HG03095 (cell line): Measurements from ENCODE around the gene P3H1.
"Not testable (repeated sequence)": the region's sequence is repeated elsewhere in the genome, so short reads cannot be mapped to it uniquely, and the experiment has no call there.

Experiments used
- ATAC-seq: cut with Tn5 transposase; IDR thresholded peaks from one replicate; pipeline ENCODE4 v1.9.1; 2021; ENCODE audit warnings: moderate library complexity; ENCODE audit not compliant: unreplicated experiment

The P3H1 gene

DNA sequence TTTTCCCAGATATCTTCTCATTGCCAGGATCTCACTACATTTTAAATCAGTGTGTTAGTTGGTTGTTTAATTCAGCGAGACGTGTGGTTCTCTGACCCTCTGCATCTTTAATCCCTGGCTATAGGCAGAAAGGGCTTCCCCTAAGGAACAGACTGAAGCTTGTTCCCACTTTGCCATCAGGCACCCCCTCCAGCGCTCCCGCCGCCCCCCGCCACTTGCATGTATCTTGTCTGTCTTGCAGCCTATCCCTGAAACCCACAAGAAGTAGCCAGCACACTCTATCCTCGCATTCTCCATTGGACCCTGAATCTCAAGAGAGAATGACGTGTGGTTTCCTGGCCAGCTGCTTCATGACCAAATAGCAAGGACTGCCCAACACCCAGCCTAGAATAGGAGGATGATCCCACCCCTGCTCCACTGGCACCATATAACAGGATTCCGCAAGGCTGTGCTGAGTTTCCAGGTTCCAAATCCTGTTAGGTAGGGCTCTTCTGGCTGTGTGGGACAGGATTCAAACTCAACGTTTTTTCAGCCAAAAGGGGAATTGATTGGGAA, 34.6 kb downstream of the P3H1 start:
- ATAC-seq, result no peak

DNA sequence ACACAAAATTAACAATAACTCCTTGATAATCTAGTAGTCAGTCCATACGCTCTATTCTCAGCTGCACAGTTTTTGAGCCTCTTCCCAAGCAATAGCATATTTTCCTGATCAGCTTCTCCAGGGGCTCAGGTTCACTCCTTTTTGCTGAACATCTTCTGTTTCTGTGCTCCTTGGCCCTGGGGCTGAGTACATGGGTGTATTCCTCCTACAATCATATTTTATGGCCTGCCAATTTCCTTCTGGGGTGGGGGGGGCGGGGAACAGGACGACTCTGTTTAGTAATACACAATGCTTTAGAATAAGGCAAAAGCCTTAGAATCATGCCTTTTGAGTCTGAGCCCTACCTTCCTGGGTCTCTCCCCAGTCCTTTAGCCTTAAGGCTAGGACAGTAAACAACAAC, 35.2 kb downstream of the P3H1 start:
- ATAC-seq, result no peak

DNA sequence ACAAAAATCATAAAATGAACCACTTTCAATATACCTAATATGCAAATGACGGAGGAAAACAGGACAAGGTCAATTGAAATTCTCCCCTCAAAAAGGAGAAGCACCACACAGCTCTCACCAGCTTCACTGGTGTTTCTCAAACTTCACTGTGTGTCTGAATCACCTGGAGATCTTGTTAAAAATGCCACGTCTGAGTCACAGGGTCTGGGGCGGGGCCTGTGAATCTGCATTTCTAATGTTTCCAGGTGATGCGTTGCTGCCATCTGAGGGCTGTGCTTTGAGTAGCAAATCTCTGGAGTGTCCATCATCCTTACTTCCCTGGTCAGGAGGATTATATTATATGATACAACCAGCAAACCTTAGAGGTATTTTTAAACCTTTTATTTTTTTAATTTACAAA, 35.8 kb downstream of the P3H1 start:
- ATAC-seq, result no peak

DNA sequence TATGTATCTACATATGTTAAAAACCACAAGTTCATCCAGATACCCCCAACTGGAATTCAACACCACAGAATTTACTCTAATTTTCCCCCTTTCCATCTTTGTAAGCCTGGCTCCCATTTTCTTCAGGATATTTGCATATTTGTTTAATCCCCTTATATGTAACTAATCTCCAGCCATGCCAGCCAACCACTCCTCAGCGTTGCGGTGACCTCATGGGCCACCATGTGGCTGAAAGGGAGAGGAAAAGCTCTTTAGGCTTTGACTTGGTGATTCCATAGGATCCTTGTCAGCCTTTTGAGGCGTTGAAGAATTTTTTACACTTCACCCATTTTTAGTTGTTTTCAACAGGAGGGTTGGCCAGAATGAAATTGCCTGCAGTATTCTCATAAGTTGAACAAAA, 36.8 kb downstream of the P3H1 start:
- no peak for ATAC-seq

DNA sequence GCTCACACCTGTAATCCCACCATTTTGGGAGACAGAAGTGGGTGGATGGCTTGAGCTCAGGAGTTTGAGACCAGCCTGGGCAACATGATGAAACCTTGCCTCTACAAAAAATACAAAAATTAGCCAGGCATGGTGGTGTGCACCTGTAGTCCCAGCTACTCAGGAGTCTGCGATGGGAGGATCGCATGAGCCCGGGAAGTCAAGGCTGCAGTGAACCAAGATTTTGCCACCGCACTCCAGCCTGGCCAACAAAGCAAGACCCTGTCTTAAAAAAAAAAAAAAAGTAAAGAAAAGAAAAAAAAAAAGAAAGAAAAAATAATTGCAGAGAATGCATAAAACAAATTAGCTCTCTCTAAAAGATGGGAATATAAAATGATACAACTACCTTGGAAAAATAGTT, 41.0 kb downstream of the P3H1 start:
- not testable (repeated sequence) for ATAC-seq

DNA sequence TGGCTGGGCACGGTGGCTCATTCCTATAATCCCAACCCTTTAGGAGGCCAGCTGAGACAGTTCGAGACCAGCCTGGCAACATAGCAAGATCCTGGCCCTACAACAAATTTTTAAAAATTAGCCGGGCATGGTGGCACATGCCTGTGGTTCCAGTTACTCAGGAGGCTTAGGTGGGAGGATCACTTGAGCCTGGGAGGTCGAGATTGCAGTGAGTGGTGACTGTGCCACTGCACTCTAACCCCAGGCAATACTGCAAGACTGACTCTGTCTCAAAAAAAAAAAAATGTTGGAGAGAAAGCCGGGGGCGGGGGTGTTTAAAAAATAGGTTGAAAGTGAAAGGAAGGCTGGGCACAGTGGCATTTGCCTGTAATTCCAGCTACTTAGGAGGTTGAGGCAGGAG, 43.3 kb downstream of the P3H1 start:
- ATAC-seq, result no peak

DNA sequence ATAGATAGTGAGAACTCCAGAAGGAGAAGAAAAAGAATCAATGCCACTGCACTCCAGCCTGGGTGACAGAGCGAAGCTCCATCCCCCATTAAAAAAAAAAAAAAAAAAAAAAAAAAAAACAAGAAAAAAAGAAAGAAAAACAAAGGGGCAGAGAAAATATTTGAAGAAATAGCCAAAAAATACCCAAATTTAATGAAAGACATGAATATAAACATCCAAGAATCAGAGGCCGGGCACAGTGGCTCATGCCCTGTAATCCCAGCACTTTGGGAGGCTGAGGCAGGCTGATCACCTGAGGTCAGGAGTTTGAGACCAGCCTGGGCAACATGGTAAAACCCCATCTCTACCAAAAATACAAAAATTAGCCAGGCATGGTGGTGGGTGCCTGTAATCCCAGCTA, 44.4 kb downstream of the P3H1 start:
- not testable (repeated sequence) for ATAC-seq

DNA sequence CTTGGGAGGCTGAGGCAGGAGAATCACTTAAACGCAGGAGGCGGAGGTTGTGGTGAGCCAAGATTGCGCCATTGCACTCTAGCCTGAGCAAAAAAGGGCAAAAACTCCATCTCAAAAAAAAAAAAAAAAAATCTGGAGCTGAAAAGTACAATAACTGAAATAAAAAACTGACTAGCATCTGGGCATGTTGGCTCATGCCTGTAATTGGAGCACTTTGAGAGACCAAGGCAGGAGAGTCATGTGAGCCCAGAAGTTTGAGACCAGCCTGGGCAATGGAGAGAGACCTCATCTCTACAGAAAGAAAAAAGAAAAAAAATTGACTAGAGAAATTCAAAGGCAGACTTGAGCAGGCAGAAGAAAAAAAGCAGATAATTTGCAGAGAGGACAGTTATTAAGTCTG, 44.9 kb downstream of the P3H1 start:
- ATAC-seq, result no peak

DNA sequence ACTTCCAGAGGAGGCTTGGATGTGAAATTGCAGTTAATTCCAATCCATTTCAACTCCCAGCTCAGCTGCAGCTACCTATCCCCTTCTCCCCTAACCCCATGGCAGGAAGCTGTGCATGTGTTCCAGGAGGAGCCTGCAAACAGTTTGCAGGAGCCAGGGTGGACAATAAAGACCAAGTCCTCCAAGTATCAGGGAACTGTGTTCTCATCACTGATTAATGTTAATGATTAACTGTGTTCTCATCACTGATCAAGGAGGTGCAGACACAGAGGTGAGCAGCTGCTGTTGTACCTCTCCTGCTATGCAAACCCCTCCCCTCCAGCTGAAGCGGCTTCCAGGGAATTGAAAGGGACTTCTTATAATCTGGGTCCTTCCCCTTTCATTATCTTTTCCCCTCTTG, 46.0 kb downstream of the P3H1 start:
- no peak for ATAC-seq

DNA sequence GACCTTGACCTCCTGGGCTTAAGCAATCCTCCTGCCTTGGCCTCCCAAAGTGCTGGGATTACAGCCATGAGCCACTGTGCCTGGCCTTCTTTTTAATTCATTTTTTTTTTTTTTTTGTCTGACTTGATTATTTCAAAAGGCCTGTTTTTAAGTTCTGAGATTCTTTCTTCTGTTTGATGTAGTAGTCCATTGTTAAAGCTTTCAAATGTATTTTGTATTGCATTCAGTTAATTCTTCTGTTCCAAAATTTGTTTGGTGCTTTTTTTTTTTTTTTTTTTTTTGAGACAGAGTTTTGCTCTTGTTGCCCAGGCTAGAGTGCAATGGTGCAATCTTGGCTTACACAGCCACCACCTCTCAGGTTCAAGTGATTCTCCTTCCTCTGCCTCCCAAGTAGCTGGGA, 52.4 kb downstream of the P3H1 start:
- not testable (repeated sequence) for ATAC-seq

DNA sequence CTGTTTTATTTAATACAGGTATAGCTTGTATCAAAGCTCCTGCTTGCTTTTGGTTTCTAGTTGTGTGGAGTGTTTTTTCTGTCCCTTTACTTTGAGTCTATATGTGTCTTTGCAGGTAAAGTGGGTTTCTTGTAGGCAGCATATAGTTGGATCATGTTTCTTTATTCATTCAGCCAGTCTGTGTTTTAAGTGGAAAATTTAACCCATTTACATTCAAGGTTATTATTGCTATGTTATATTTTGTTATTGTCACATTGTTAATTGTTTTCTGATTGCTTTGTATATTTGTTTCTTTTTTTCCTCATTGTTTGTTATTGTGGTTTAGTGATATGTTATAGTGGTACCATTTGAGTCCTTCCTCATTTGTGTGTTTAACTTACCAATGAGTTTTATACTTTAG, 53.5 kb downstream of the P3H1 start:
- ATAC-seq, result no peak

DNA sequence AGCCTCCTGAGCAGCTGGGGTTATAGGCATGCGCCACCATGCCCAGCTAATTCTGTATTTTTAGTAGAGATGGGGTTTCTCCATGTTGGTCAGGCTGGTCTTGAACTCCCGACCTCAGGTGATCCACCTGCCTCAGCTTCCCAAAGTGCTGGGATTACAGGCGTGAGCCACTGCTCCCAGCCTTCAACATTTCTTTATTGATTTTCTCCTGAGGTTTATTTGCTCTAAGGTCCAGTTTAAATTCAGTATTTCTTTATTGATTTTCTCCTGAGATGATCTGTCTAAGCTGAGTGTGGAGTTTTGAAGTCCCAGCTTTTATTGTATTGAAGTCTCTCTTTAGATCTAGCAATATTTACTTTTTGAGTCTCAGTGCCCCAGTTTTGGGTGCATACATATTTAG, 54.0 kb downstream of the P3H1 start:
- ATAC-seq, result not testable (repeated sequence)

DNA sequence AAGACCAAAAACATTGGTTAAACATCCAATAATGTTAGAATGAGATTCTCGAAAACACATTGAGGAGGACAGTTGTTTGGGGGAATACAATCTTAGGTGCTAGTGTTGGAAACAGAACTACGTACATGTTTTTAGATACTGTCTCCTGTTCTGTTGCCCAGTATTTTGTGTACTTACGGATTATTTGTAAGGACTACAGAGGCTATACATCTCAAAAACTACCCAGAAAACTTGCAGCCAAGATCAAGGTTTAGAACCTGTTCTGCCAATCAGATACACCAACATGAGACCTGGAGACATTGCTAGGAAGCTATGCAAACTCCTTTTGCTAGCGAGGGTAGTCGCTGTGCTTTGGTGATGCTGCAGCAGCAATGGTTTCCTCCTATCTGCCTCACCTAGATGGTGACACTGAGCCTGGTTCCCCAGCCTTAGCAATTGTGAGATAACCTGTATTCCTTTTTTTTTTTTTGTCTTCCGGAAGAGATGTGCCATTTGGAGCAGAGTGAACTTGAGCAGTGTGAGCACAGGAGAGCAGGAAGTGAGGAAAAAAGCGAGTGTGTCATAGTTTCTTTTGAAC, 62.9 kb downstream of the P3H1 start:
- no peak for ATAC-seq

DNA sequence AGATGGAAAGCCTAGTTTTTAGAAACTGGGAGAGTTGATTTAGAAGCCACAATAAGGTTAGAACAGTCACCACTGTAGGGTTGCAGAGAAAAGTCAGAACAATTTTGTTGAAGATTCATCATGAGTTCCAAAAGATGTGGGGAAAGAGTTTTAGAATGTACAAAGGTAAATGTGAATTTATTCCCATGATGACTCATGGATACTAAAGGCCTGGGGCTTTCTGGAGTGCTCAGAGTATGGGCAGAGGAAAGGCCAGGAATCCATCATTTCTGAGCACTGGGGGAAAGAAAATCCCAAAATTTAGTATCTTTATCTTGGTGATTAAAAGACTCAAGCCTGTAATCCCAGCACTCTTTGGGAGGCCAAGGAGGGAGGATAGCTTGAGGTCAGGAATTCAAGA, 66.8 kb downstream of the P3H1 start:
- ATAC-seq, result no peak

DNA sequence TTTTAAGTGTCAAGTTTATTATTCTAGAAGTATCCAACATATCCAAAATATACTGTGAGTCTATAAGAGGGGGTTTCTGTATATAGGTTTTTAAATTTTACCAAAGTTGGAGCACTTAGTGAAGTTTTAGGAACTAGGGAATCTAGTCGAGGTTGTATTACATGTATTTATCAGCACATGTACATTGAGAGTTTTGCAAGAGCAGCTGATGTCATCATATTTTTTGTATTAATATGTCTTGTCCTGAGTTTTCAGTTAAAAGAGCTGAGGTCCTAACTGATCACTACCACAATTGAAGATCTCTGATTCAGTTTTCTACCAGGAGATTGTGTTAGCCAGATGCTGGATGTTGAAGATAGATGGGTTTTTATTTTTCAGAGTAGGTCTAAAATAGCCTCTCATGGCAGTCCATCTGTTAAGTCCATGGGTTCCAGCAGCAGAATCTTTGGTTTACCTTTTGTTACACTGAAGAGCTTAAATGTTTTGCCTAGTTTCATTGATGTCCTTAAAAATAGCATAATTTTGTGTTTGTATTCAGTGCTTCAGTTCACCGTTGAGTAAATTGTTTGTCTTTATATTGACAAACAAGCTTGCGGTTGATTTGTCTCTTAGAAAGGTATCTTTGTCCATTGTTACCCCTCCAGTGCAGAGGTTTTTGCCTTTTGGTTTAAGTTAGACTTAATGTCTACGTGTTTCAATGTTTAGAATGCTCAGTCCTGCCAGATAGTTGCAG, 68.6 kb downstream of the P3H1 start:
- ATAC-seq, result no peak
